Tibial artery (tissue), 4 donors: ENCODE results near the gene NCSTN.

ENCODE experiments used
- DNase-seq, 2 donors: peaks; one replicate each; pipeline ENCODE4 v3.0.0-alpha.2; 2019
- H3K27ac ChIP-seq, 2 donors: fragments of 200-600 bp; sonication (generic) in 1 of 2; 1 replicate in 1 of 2; 2 replicates in 1 of 2; pipeline ENCODE4 v1.5.1; 2018 to 2019; ENCODE audit warnings: mild to moderate bottlenecking in 1 of 2
- H3K27me3 ChIP-seq, 2 donors: fragments of 200-600 bp; sonication (generic) in 1 of 2; one replicate each; pipeline versions ENCODE4 v1.5.1 to v1.6.0; 2016 to 2019
- H3K36me3 ChIP-seq, 3 donors: fragments of 200-600 bp; sonication (generic) in 2 of 3; one replicate each; pipeline ENCODE4 v1.5.1; 2016 to 2019; ENCODE audit warnings: mild to moderate bottlenecking in 2 of 3
- H3K4me1 ChIP-seq, 4 donors: fragments of 200-600 bp; sonication (generic) in 2 of 4; 1 replicate in 3 of 4; 2 replicates in 1 of 4; pipeline ENCODE4 v1.5.1; 2016 to 2019
- H3K4me3 ChIP-seq, 2 donors: fragments of 200-600 bp; sonication (generic) in 1 of 2; 1 replicate in 1 of 2; 2 replicates in 1 of 2; pipeline ENCODE4 v1.5.1; 2018 to 2019; ENCODE audit warnings: mild to moderate bottlenecking in 2 of 2
- H3K9me3 ChIP-seq, 3 donors: fragments of 200-600 bp; sonication (generic) in 1 of 3; one replicate each; pipeline ENCODE4 v1.5.1; 2016 to 2019
- intact Hi-C: fragments of 100-400 bp; cut with DNase I; formaldehyde crosslinking; loops from one replicate; pipeline ENCODE4 v1.15.0; 2023; ENCODE audit warnings: low total_unique reads
- TF ChIP-seq, protein P1 (sequence below), 2 experiments: fragments of 200-600 bp in 1 of 2; fragments of 450-650 bp in 1 of 2; IDR thresholded peaks; one replicate each; pipeline ENCODE4 v1.5.1; 2017 to 2019; ENCODE audit warnings: antibody characterized with exemption in 2 of 2, mild to moderate bottlenecking in 1 of 2, moderate library complexity in 1 of 2

The NCSTN gene

DNA sequence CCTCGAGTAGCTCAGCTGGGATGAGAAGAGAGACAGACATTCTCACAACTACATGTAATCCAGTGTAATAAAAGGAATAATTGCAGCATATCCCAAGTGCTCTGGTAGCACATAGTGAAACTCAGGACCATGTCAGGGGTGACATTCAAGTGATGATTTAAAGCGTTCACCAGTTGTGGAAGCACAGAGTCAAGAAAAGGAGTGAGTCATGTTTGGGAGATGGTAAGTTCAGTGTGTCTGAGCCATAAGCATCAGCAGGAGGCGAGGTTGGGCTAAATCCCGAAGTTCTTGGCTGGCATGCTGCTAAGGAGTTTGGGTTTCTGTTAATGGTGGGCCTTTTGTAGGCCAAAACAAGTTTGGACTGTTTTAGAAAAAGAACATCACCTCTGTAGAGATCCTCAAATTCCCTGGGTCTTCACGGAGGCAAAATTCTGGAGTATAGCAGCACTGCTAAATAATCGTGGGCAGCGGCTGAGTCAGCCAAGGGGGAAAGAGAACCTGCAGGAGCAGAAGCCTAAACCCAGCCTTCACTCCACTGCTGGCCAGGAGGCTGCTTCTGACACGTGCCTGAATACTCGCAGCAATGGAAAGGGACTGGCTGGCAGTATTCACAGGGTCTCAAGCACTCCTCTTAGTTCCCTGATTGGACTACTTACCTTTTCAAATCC is 16.5 kb downstream of the NCSTN start:
- no peak for DNase-seq
- H3K27me3 ChIP-seq: no peaks in the 10 kb centered on the region
- H3K4me1 ChIP-seq: no peaks in the 10 kb centered on the region
- no peak overlapping the region for H3K4me3 ChIP-seq
- intact Hi-C loops: no loop called here
- no peaks in the 10 kb centered on the region for H3K9me3 ChIP-seq
- H3K27ac ChIP-seq: no peak overlapping the region
- H3K36me3 ChIP-seq: peaks cover 25 to 61% (median 41%) of the 10 kb centered on the region in 3 donors
- TF ChIP-seq, protein P1, sequence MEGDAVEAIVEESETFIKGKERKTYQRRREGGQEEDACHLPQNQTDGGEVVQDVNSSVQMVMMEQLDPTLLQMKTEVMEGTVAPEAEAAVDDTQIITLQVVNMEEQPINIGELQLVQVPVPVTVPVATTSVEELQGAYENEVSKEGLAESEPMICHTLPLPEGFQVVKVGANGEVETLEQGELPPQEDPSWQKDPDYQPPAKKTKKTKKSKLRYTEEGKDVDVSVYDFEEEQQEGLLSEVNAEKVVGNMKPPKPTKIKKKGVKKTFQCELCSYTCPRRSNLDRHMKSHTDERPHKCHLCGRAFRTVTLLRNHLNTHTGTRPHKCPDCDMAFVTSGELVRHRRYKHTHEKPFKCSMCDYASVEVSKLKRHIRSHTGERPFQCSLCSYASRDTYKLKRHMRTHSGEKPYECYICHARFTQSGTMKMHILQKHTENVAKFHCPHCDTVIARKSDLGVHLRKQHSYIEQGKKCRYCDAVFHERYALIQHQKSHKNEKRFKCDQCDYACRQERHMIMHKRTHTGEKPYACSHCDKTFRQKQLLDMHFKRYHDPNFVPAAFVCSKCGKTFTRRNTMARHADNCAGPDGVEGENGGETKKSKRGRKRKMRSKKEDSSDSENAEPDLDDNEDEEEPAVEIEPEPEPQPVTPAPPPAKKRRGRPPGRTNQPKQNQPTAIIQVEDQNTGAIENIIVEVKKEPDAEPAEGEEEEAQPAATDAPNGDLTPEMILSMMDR (IDR thresholded peaks at IDR 0.05): no peak

DNA sequence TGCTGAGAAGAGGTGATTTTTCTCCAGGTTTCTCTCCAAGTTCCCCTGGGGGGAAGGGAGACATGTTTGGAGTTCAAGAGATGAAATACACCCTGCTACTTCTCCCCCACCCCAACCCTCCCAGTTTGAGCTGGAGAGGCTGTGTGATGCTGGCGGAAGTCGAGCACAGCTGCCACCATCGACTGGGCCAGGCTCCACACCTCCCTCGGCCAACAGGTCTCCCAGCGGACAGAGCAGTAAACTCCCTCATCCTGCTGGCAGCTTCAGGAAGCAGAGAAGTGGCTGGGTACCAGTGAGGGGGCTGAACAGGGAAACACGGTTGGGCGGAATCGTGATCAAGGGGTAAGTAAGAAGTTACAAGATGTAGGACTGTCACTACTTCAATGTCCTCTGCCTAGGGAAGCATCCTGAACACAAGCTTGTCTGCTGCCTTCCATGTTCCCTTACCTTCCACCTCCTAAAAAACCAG is 17.1 kb downstream of the NCSTN start:
- DNase-seq: no peak
- intact Hi-C loops: no loop called here
- no peaks in the 10 kb centered on the region for H3K27me3 ChIP-seq
- peaks cover 19 to 55% (median 35%) of the 10 kb centered on the region in 3 donors for H3K36me3 ChIP-seq
- TF ChIP-seq, protein P1 (IDR thresholded peaks at IDR 0.05): no peak
- H3K4me1 ChIP-seq: no peaks in the 10 kb centered on the region
- H3K27ac ChIP-seq: no peak overlapping the region
- no peaks in the 10 kb centered on the region for H3K9me3 ChIP-seq
- H3K4me3 ChIP-seq: no peak overlapping the region

DNA sequence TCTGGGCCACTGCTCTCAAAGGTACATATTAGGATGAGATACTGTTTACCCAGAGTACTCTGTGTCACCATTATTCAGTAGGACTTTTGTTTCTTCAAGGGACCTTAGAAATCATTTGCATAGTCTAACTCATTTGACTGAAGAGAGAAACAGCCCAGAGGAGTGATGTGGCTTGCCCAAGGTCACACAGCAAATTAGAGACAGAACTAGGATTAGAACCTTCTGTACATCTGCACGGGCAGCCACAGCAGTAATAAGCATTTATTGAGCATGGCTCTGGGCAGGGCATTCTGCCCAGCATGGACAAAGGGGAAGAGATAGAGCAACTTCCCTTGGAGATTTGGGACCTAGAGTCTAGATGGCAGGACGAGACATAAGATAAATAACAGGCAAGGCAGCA is 18.0 kb downstream of the NCSTN start:
- no peaks in the 10 kb centered on the region for H3K4me1 ChIP-seq
- no peak for DNase-seq
- TF ChIP-seq, protein P1 (IDR thresholded peaks at IDR 0.05): no peak
- no peak overlapping the region for H3K27ac ChIP-seq
- H3K27me3 ChIP-seq: no peaks in the 10 kb centered on the region
- H3K36me3 ChIP-seq: peaks cover 10 to 46% (median 26%) of the 10 kb centered on the region in 3 donors
- no peak overlapping the region for H3K4me3 ChIP-seq
- intact Hi-C loops: no loop called here
- H3K9me3 ChIP-seq: no peaks in the 10 kb centered on the region

DNA sequence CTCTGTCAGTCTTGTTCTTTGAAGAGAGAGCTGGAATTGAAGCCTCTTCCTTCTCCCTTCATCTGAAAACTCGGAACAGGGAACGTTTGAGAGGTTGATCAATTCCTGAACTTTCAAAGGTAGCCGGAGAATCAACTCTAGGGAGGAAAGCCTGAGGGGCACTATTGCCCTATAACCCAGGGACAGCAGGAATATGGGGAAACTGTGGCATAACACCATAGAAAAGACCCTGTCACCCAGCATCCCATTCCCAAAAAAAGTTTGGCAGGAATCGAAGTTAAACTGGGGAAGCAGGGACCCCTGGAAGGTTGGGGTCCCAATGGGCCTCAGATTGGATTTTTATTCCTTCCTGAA is 18.6 kb downstream of the NCSTN start:
- TF ChIP-seq, protein P1 (IDR thresholded peaks at IDR 0.05): no peak
- no peak for DNase-seq
- Histone ChIP-seq H3K27ac (no peak overlapping the region), H3K4me3 (no peak overlapping the region), H3K9me3 (no peaks in the 10 kb centered on the region), H3K36me3 (peaks cover 4 to 40% (median 20%) of the 10 kb centered on the region in 3 donors), H3K4me1 (no peaks in the 10 kb centered on the region), H3K27me3 (peaks cover 0 to 4% of the 10 kb centered on the region in 2 donors)
- intact Hi-C loops: no loop called here

DNA sequence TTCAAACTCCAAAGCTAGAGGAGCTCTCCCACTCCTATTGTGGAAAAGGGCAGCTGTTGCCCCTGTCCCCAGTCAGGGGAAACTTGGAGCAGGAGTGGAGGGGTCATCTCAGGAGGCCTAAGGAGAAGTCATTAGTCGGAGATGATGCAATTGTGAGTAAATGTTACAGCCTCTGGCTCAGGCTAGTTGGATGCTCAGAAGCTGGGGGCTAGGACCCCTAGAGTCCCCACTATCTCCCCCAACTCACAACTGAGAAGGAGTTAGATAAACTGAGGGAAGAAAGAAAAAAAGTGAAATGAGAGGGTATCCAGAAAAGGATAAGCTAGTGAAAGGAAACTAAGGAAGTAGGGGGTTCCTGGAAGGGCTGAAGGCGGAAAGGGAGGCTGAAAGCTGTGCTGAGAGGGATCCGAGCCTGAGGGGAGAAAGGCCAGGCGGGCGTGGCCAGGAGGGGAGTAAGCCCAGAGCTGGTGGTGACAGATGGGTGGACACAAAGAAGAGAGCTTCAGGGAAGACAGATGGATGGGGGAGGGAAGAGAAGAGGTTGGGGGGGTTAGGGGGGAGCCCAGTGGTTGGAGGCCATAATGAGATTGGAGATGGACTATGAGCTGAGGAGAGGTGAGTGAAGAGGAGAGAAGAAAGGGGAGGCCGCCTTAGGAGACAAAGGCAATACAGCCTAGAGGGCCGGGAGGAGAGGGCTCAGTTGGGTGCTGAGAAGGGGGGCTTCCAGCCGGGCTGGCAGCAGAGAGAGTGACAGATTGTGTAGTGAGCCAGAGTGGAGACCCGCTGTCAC is 19.2 kb downstream of the NCSTN start:
- TF ChIP-seq, protein P1 (IDR thresholded peaks at IDR 0.05): no peak
- Histone ChIP-seq H3K36me3 (peaks cover 0 to 34% (median 14%) of the 10 kb centered on the region in 3 donors), H3K27ac (no peak overlapping the region), H3K27me3 (peaks cover 0 to 8% of the 10 kb centered on the region in 2 donors), H3K9me3 (no peaks in the 10 kb centered on the region), H3K4me1 (no peaks in the 10 kb centered on the region), H3K4me3 (no peak overlapping the region)
- intact Hi-C loops: no loop called here
- DNase-seq: no peak
